HEK293T (cell line): ENCODE results near the gene PSTK.

Experiments
- ARNT ChIP-seq: fragments of 450-650 bp; IDR thresholded peaks from 2 replicates; pipeline ENCODE4 v1.6.1; 2017; ENCODE audit warnings: mild to moderate bottlenecking
- BHLHE40 ChIP-seq: fragments of 450-650 bp; IDR thresholded peaks from 2 replicates; pipeline ENCODE4 v1.6.1; 2016; ENCODE audit warnings: mild to moderate bottlenecking, moderate library complexity, borderline replicate concordance
- ELF4 ChIP-seq: fragments of 450-650 bp; IDR thresholded peaks from 2 replicates; pipeline ENCODE4 v1.6.1; 2017; ENCODE audit warnings: antibody characterized with exemption
- FOXA1 ChIP-seq: fragments of 450-650 bp; IDR thresholded peaks from 2 replicates; pipeline ENCODE4 v1.6.1; 2016; ENCODE audit warnings: mild to moderate bottlenecking
- FOXM1 ChIP-seq: fragments of 450-650 bp; IDR thresholded peaks from 2 replicates; pipeline ENCODE4 v1.6.1; 2017; ENCODE audit warnings: mild to moderate bottlenecking, borderline replicate concordance
- HDGF ChIP-seq: fragments of 450-650 bp; IDR thresholded peaks from 2 replicates; pipeline ENCODE4 v1.6.1; 2017; ENCODE audit warnings: antibody characterized with exemption, borderline replicate concordance
- L3MBTL2 ChIP-seq: fragments of 450-650 bp; conservative IDR thresholded peaks from 2 replicates; pipeline ENCODE4 v1.6.1; 2016; ENCODE audit warnings: mild to moderate bottlenecking
- NFRKB ChIP-seq: fragments of 450-650 bp; IDR thresholded peaks from 2 replicates; pipeline ENCODE4 v1.6.1; 2016; ENCODE audit warnings: mild to moderate bottlenecking, moderate library complexity
- SP1 ChIP-seq: fragments of 450-650 bp; IDR thresholded peaks from 2 replicates; pipeline ENCODE4 v1.6.1; 2017
- TARDBP ChIP-seq: fragments of 450-650 bp; IDR thresholded peaks from 2 replicates; pipeline ENCODE4 v1.6.1; 2016
- TF ChIP-seq, protein P1 (sequence below): fragments of 450-650 bp; IDR thresholded peaks from 2 replicates; pipeline ENCODE4 v1.6.1; 2016

DNA sequence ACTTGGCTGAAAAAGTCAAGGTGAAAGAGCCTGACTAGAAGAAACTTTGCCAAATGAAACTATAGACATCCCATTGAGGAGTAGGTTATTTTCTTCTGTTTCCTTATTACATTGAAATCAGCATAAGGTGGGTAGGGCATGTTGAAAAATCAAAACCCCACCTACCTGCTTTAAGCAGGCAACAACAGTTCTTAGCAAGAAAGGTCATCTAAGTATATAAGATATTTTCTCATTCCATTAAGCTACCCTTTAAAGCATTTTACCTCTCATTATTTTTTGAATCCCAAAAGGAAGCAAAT, 59.4 kb downstream of the PSTK start:
- TF ChIP-seq SP1 (no peak), FOXM1 (no peak), HDGF (no peak), NFRKB (no peak), BHLHE40 (no peak), ARNT (no peak), FOXA1 (no peak), TARDBP (no peak), L3MBTL2 (no peak), ELF4 (no peak)
- TF ChIP-seq, protein P1, sequence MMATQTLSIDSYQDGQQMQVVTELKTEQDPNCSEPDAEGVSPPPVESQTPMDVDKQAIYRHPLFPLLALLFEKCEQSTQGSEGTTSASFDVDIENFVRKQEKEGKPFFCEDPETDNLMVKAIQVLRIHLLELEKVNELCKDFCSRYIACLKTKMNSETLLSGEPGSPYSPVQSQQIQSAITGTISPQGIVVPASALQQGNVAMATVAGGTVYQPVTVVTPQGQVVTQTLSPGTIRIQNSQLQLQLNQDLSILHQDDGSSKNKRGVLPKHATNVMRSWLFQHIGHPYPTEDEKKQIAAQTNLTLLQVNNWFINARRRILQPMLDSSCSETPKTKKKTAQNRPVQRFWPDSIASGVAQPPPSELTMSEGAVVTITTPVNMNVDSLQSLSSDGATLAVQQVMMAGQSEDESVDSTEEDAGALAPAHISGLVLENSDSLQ = no peak
